Measurements from ENCODE around the gene FNDC3B.

Gene FNDC3B

GRCh38 chr3:172313671-172314070, 274.3 kb downstream of the FNDC3B start:
- no peak for DNase-seq (ENCODE audit: low spot score)

- DNase-seq (ENCODE audit: low spot score), result no peak
Measured at GRCh38 chr3:172314591-172315160, 275.3 kb downstream of the FNDC3B start.

GRCh38 chr3:172315401-172316091, 276.2 kb downstream of the FNDC3B start:
- peak; percentile 25 for DNase-seq (ENCODE audit: low spot score)

GRCh38 chr3:172316758-172317157, 277.4 kb downstream of the FNDC3B start:
- DNase-seq (ENCODE audit: low spot score), result no peak

GRCh38 chr3:172317481-172317880, 278.1 kb downstream of the FNDC3B start:
- no peak for DNase-seq (ENCODE audit: low spot score)

- peak; percentile 87 for DNase-seq (ENCODE audit: low spot score)
Measured at GRCh38 chr3:172317984-172318383, 278.6 kb downstream of the FNDC3B start.

GRCh38 chr3:172319595-172319994, 280.2 kb downstream of the FNDC3B start:
- DNase-seq (ENCODE audit: low spot score), result no peak

- DNase-seq (ENCODE audit: low spot score), result no peak
Measured at GRCh38 chr3:172320468-172320867, 281.1 kb downstream of the FNDC3B start.

- DNase-seq (ENCODE audit: low spot score), result no peak
Measured at GRCh38 chr3:172321035-172321434, 281.7 kb downstream of the FNDC3B start.

- DNase-seq (ENCODE audit: low spot score), result peak; percentile 47
Measured at GRCh38 chr3:172323894-172324610, 284.7 kb downstream of the FNDC3B start.

- DNase-seq (ENCODE audit: low spot score), result no peak
Measured at GRCh38 chr3:172324611-172325203, 285.3 kb downstream of the FNDC3B start.

GRCh38 chr3:172325461-172325860, 286.1 kb downstream of the FNDC3B start:
- DNase-seq (ENCODE audit: low spot score), result no peak

- DNase-seq (ENCODE audit: low spot score), result no peak
Measured at GRCh38 chr3:172326993-172327392, 287.6 kb downstream of the FNDC3B start.

GRCh38 chr3:172328282-172328681, 288.9 kb downstream of the FNDC3B start:
- DNase-seq (ENCODE audit: low spot score), result no peak

- no peak for DNase-seq (ENCODE audit: low spot score)
Measured at GRCh38 chr3:172329070-172329469, 289.7 kb downstream of the FNDC3B start.

GRCh38 chr3:172330413-172330812, 291.0 kb downstream of the FNDC3B start:
- no peak for DNase-seq (ENCODE audit: low spot score)

- DNase-seq (ENCODE audit: low spot score), result peak; percentile 75
Measured at GRCh38 chr3:172332256-172333041, 293.1 kb downstream of the FNDC3B start.

GRCh38 chr3:172333042-172333377, 293.6 kb downstream of the FNDC3B start:
- DNase-seq (ENCODE audit: low spot score), result no peak

GRCh38 chr3:172333692-172334457, 294.5 kb downstream of the FNDC3B start:
- no peak for DNase-seq (ENCODE audit: low spot score)

GRCh38 chr3:172334671-172335207, 295.4 kb downstream of the FNDC3B start:
- DNase-seq (ENCODE audit: low spot score), result no peak

- DNase-seq (ENCODE audit: low spot score), result no peak
Measured at GRCh38 chr3:172339892-172340291, 300.5 kb downstream of the FNDC3B start.
